ENCODE measurements around the gene PIK3R3.

- no peak for TF ChIP-seq CTCF (IDR thresholded peaks at IDR 0.05; ENCODE audit: extremely low read depth in 1 of 2, insufficient read depth in 1 of 2, low read depth in 1 of 2, low read length in 2 of 2)
- TF ChIP-seq JUN (IDR thresholded peaks at IDR 0.05; ENCODE audit: borderline replicate concordance, insufficient read depth, insufficient read length, low read depth): no peak
- no peak for TF ChIP-seq POLR2AphosphoS5 (IDR thresholded peaks at IDR 0.05; ENCODE audit: insufficient read depth, low read depth, low read length)
- no peak for TF ChIP-seq MYC (IDR thresholded peaks at IDR 0.05; ENCODE audit: low read depth, low read length)
- no peak for TF ChIP-seq GATA2 (IDR thresholded peaks at IDR 0.05; ENCODE audit: insufficient read depth, insufficient read length, low read depth, low read length)
Observed at GRCh38 chr1:46160212-46160611, 27.8 kb upstream of the PIK3R3 start.
